Brain microvascular endothelial cell (primary cell): ENCODE results near the gene SKAP1.
A peak's percentile ranks its signal among the peaks of the same experiment; 100 is the strongest.

ENCODE experiments used
- DNase-seq: peaks from one replicate; pipeline ENCODE4 v3.0.0-alpha.2; 2020
- H3K27ac ChIP-seq: fragments of 250-450 bp; sonication (Bioruptor Pico); 2 replicates; pipeline ENCODE4 v1.5.1; 2020; ENCODE audit warnings: mild to moderate bottlenecking, moderate library complexity
- H3K27me3 ChIP-seq: fragments of 250-450 bp; sonication (Bioruptor Pico); replicated peaks from 2 replicates; pipeline ENCODE4 v1.5.1; 2020; ENCODE audit warnings: mild to moderate bottlenecking
- H3K36me3 ChIP-seq: fragments of 250-450 bp; sonication (Bioruptor Pico); replicated peaks from 2 replicates; pipeline ENCODE4 v1.5.1; 2020; ENCODE audit warnings: mild to moderate bottlenecking
- H3K4me3 ChIP-seq: 2 replicates; pipeline ENCODE4 v1.5.1; 2011; ENCODE audit warnings: low read depth, mild to moderate bottlenecking, control low read depth, low read length, moderate library complexity
- CTCF ChIP-seq: IDR thresholded peaks from 2 replicates; pipeline ENCODE4 v1.5.1; 2011; ENCODE audit warnings: low read depth, mild to moderate bottlenecking, moderate library complexity, low read length, control low read depth, inconsistent platforms; ENCODE audit errors: missing control alignments
- in situ Hi-C: cut with HindIII; loops from 2 replicates; pipeline ENCODE4 v1.10.0; 2017; ENCODE audit warnings: low sequenced_read_pairs, low pct_ligation_motif_present

The SKAP1 gene

GRCh38 chr17:48229936-48230335 is 200.1 kb downstream of the SKAP1 start:
- TF ChIP-seq CTCF = no peak
- H3K27ac ChIP-seq = no peak overlapping the region
- in situ Hi-C loops = no loop called here

GRCh38 chr17:48228720-48229119 is 201.3 kb downstream of the SKAP1 start:
- Histone ChIP-seq H3K27ac (no peak overlapping the region), H3K36me3 (no peaks in the 10 kb centered on the region), H3K27me3 (no peaks in the 10 kb centered on the region), H3K4me3 (no peak overlapping the region)
- no peak for DNase-seq
- in situ Hi-C loops = no loop called here
- TF ChIP-seq CTCF = peak; percentile 18

More at GRCh38 chr17:48229936-48230335, 200.1 kb downstream of the SKAP1 start:
- no peak overlapping the region for H3K4me3 ChIP-seq
- no peaks in the 10 kb centered on the region for H3K36me3 ChIP-seq
- no peaks in the 10 kb centered on the region for H3K27me3 ChIP-seq
- DNase-seq = no peak

- TF ChIP-seq CTCF = no peak
- H3K27ac ChIP-seq = no peak overlapping the region
- H3K4me3 ChIP-seq = no peak overlapping the region
- H3K27me3 ChIP-seq = no peaks in the 10 kb centered on the region
- no peaks in the 10 kb centered on the region for H3K36me3 ChIP-seq
- in situ Hi-C loops = no loop called here
- no peak for DNase-seq
These were observed 204.1 kb downstream of the SKAP1 start for GRCh38 chr17:48225725-48226567.

- no peak overlapping the region for H3K4me3 ChIP-seq
- no peak overlapping the region for H3K27ac ChIP-seq
- H3K27me3 ChIP-seq = no peaks in the 10 kb centered on the region
- TF ChIP-seq CTCF = no peak
- DNase-seq = no peak
- H3K36me3 ChIP-seq = no peaks in the 10 kb centered on the region
- in situ Hi-C loops = no loop called here
These were observed 206.1 kb downstream of the SKAP1 start for GRCh38 chr17:48223945-48224344.

GRCh38 chr17:48219617-48220016 is 210.4 kb downstream of the SKAP1 start:
- H3K27me3 ChIP-seq = no peaks in the 10 kb centered on the region

More at GRCh38 chr17:48219617-48220016, 210.4 kb downstream of the SKAP1 start:
- in situ Hi-C loops = no loop called here
- DNase-seq = no peak
- H3K4me3 ChIP-seq = no peak overlapping the region
- no peak for TF ChIP-seq CTCF
- H3K36me3 ChIP-seq = no peaks in the 10 kb centered on the region
- H3K27ac ChIP-seq = no peak overlapping the region
